Stimulated activated CD8-positive, alpha-beta memory T cell treated with anti-CD3 and anti-CD28 coated beads, Interleukin-12 subunit alpha, Interleukin-12 subunit beta, amount 100 ng/mL, for 4 hours (primary cell): Measurements from ENCODE around the gene DOK7.

Source experiments
- DNase-seq: peaks from one replicate; pipeline ENCODE4 v3.0.0-alpha.2; 2020; ENCODE audit warnings: low read depth

DOK7 gene

GRCh38 chr4:3462790-3463415 lies at the start of gene DOK7:
Gene DOK7, plus strand, starts transcription at chr4:3463306. Its CDS starts 70 bp downstream, at chr4:3463376.
- no peak for DNase-seq

GRCh38 chr4:3413675-3414420 lies 49.3 kb upstream of the DOK7 start:
- no peak for DNase-seq

- DNase-seq, result no peak
Observed at GRCh38 chr4:3414421-3415279, 48.5 kb upstream of the DOK7 start.

GRCh38 chr4:3415471-3416141 lies 47.5 kb upstream of the DOK7 start:
- DNase-seq, result no peak

- no peak for DNase-seq
Observed at GRCh38 chr4:3416270-3416669, 46.8 kb upstream of the DOK7 start.

GRCh38 chr4:3416821-3417221 lies 46.3 kb upstream of the DOK7 start:
- no peak for DNase-seq

GRCh38 chr4:3417448-3417847 lies 45.7 kb upstream of the DOK7 start:
- DNase-seq, result no peak

GRCh38 chr4:3418029-3418762 lies 44.9 kb upstream of the DOK7 start:
- DNase-seq, result no peak

GRCh38 chr4:3419836-3420605 lies 43.1 kb upstream of the DOK7 start:
- no peak for DNase-seq

GRCh38 chr4:3420606-3420955 lies 42.5 kb upstream of the DOK7 start:
- no peak for DNase-seq

GRCh38 chr4:3420956-3421355 lies 42.1 kb upstream of the DOK7 start:
- DNase-seq, result no peak

- no peak for DNase-seq
Observed at GRCh38 chr4:3421470-3421869, 41.6 kb upstream of the DOK7 start.

GRCh38 chr4:3422241-3422801 lies 40.8 kb upstream of the DOK7 start:
- no peak for DNase-seq

- DNase-seq, result no peak
Observed at GRCh38 chr4:3422808-3423297, 40.3 kb upstream of the DOK7 start.

- DNase-seq, result no peak
Observed at GRCh38 chr4:3423406-3423805, 39.7 kb upstream of the DOK7 start.

GRCh38 chr4:3423952-3424351 lies 39.2 kb upstream of the DOK7 start:
- no peak for DNase-seq

- no peak for DNase-seq
Observed at GRCh38 chr4:3424522-3425095, 38.5 kb upstream of the DOK7 start.

- no peak for DNase-seq
Observed at GRCh38 chr4:3426465-3427133, 36.5 kb upstream of the DOK7 start.

GRCh38 chr4:3427134-3427476 lies 36.0 kb upstream of the DOK7 start:
- DNase-seq, result no peak
